Measurements from ENCODE around the gene KHNYN. TPM values are rescaled to one million over a fixed set of nuclear protein-coding genes. Genes with fewer than 3 reads are reported as not detected.

Gene KHNYN
- total and polyA plus RNA-seq, 11 donors, result 15.6 to 34.5 (median 20.1) TPM

DNA sequence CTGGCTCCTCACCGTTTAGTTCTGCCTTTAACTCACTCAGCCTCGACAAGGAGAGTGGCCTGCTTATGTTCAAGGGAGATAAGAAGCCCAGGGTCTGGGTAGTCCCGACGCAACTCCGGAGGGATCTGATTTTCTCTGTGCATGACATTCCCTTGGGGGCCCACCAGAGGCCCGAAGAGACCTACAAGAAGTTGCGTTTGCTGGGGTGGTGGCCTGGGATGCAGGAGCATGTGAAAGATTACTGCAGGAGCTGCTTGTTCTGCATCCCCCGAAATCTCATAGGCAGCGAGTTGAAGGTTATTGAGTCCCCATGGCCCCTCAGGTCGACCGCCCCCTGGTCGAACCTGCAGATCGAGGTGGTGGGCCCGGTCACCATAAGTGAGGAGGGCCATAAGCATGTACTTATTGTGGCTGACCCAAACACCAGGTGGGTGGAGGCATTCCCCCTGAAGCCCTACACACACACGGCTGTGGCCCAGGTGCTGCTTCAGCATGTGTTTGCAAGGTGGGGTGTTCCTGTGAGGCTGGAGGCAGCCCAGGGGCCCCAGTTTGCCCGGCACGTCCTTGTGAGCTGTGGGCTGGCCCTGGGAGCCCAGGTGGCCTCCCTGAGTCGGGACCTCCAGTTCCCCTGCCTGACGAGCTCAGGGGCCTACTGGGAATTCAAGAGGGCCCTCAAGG is 13.4 kb upstream of the KHNYN start:
- Histone ChIP-seq H3K9me3 (no peaks in the 10 kb centered on the region), H3K4me1 (peaks cover 0 to 15% (median 1%) of the 10 kb centered on the region in 12 donors), H3K4me3 (no peak overlapping the region), H3K27ac (no peak overlapping the region), H3K27me3 (no peaks in the 10 kb centered on the region), H3K36me3 (peaks cover 0 to 42% (median 26%) of the 10 kb centered on the region in 9 donors)
- 63 to 73% (median 69%) methylated on average over 13 to 19 of the region's 19 CpGs for WGBS, 4 donors
- TF ChIP-seq POLR2A (IDR thresholded peaks at IDR 0.05), result no peak
- TF ChIP-seq, protein P1, sequence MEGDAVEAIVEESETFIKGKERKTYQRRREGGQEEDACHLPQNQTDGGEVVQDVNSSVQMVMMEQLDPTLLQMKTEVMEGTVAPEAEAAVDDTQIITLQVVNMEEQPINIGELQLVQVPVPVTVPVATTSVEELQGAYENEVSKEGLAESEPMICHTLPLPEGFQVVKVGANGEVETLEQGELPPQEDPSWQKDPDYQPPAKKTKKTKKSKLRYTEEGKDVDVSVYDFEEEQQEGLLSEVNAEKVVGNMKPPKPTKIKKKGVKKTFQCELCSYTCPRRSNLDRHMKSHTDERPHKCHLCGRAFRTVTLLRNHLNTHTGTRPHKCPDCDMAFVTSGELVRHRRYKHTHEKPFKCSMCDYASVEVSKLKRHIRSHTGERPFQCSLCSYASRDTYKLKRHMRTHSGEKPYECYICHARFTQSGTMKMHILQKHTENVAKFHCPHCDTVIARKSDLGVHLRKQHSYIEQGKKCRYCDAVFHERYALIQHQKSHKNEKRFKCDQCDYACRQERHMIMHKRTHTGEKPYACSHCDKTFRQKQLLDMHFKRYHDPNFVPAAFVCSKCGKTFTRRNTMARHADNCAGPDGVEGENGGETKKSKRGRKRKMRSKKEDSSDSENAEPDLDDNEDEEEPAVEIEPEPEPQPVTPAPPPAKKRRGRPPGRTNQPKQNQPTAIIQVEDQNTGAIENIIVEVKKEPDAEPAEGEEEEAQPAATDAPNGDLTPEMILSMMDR (IDR thresholded peaks at IDR 0.05), result no peak
- intact Hi-C loops (cut with DNase I), result no loop called here
- ATAC-seq (no peak), DNase-seq (no peak)

- H3K4me1 ChIP-seq, result peaks cover 0 to 13% (median 1%) of the 10 kb centered on the region in 12 donors
- no peak for ATAC-seq
These were observed 12.7 kb upstream of the KHNYN start for GRCh38 chr14:24416932-24417619.

GRCh38 chr14:24417832-24418491 is 11.8 kb upstream of the KHNYN start:
- peaks cover 0 to 27% (median 21%) of the 10 kb centered on the region in 9 donors for H3K36me3 ChIP-seq
- ATAC-seq, result peak in 1 of 4 donors; percentile 8
- H3K4me3 ChIP-seq, result no peak overlapping the region
- H3K27ac ChIP-seq, result no peak overlapping the region
- no peaks in the 10 kb centered on the region for H3K9me3 ChIP-seq
- 70 to 88% (median 77%) methylated on average over 4 to 6 of the region's 6 CpGs for WGBS, 4 donors
- H3K4me1 ChIP-seq, result peaks cover 0 to 13% (median 3%) of the 10 kb centered on the region in 12 donors
- no peak for DNase-seq
- H3K27me3 ChIP-seq, result no peaks in the 10 kb centered on the region
- intact Hi-C loops (cut with DNase I), result no loop called here
- no peak for TF ChIP-seq POLR2A (IDR thresholded peaks at IDR 0.05)
- TF ChIP-seq, protein P1 (IDR thresholded peaks at IDR 0.05), result no peak

More at GRCh38 chr14:24416932-24417619, 12.7 kb upstream of the KHNYN start:
- intact Hi-C loops (cut with DNase I), result no loop called here
- WGBS, 4 donors, result 69 to 83% (median 77%) methylated on average over 15 to 16 of the region's 16 CpGs
- H3K36me3 ChIP-seq, result peaks cover 0 to 36% (median 23%) of the 10 kb centered on the region in 9 donors
- H3K4me3 ChIP-seq, result no peak overlapping the region
- no peak overlapping the region for H3K27ac ChIP-seq
- no peaks in the 10 kb centered on the region for H3K27me3 ChIP-seq
- DNase-seq, result no peak
- no peak for TF ChIP-seq POLR2A (IDR thresholded peaks at IDR 0.05)
- TF ChIP-seq, protein P1 (IDR thresholded peaks at IDR 0.05), result no peak
- no peaks in the 10 kb centered on the region for H3K9me3 ChIP-seq

DNA sequence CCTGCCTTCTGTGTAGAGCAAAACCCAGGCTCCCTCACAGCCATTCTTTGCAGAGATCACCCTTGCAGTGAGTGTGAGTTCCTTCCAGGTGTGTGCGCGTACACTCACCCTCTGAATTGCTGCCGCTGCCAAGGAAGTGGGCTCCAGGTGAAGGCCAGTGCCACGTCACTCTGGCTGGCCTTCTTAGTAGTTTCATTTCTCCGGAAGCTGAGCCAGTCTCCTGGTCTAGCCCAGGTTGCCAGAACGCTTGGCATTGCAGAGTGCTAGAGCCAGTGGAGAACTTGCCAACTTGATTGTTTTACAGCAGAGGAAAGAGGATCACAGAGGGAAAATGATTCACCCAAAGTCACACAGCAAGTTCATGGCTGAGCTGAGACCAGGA is 11.3 kb upstream of the KHNYN start:
- Histone ChIP-seq H3K4me1 (peaks cover 0 to 13% (median 3%) of the 10 kb centered on the region in 12 donors), H3K27ac (no peak overlapping the region), H3K27me3 (no peaks in the 10 kb centered on the region), H3K4me3 (no peak overlapping the region), H3K36me3 (peaks cover 0 to 22% (median 16%) of the 10 kb centered on the region in 9 donors), H3K9me3 (no peaks in the 10 kb centered on the region)
- 55 to 82% (median 73%) methylated on average over 5 to 6 of the region's 6 CpGs for WGBS, 4 donors
- no peak for TF ChIP-seq POLR2A (IDR thresholded peaks at IDR 0.05)
- TF ChIP-seq, protein P1 (IDR thresholded peaks at IDR 0.05), result no peak
- intact Hi-C loops (cut with DNase I), result no loop called here
- no peak for ATAC-seq
- DNase-seq, result peak in 1 of 5 donors; percentile 27
